Measurements from ENCODE around the gene DAB2IP. TPM values are rescaled to one million over a fixed set of nuclear protein-coding genes. Genes with fewer than 3 reads are reported as not detected.

DAB2IP gene
- total and polyA plus RNA-seq, 2 of the 4 experiments (the other 2 are of a cell fraction) = 5.6 to 17.2 TPM

- no peak overlapping the region for H4K5ac ChIP-seq (ENCODE audit: low read depth, low read length)
- H3K4me3 ChIP-seq (ENCODE audit: insufficient read depth, low read depth, low read length) = no peak overlapping the region
- no peak overlapping the region for H3K4me2 ChIP-seq (ENCODE audit: low read depth, low read length)
- no peaks in the 10 kb centered on the region for H3K9me3 ChIP-seq (ENCODE audit: control insufficient read depth, insufficient read depth, low read length)
- H3K4me1 ChIP-seq (ENCODE audit: control insufficient read depth, insufficient read depth, low read length) = peaks cover 17% of the 10 kb centered on the region
- H2AK9ac ChIP-seq (replicated peaks; ENCODE audit: low read depth, low read length, poor library complexity) = no peak overlapping the region
- intact Hi-C loops (cut with micrococcal nuclease) (no loop called here), in situ Hi-C loops (cut with MboI; ENCODE audit: low sequenced_read_pairs) (no loop called here), dilution Hi-C loops (cut with HindIII; ENCODE audit: low sequenced_read_pairs, unreplicated experiment) (no loop called here)
- H2BK120ac ChIP-seq (ENCODE audit: low read depth, low read length) = no peak overlapping the region
- 90% methylated on average over 22 of the region's 45 CpGs; no CpG with 5 or more reads in 1 of the 2 experiments for WGBS, 2 experiments (ENCODE audit: extremely low coverage in 2 of 2, insufficient read length in 1 of 2)
- DNase-seq = no peak
- no peak overlapping the region for H3K27ac ChIP-seq (ENCODE audit: insufficient read depth, low read length)
- no peak overlapping the region for H2BK20ac ChIP-seq (ENCODE audit: low read depth, low read length)
- POLR2A ChIA-PET (ENCODE audit: unreplicated experiment) = no interaction called here
- CTCF ChIA-PET = interaction anchor here (0.9 kb wide), 1 partner anchor 12 kb away, joined by 3 read pairs; no protein-coding TSS in a partner anchor
- no peak overlapping the region for H3K56ac ChIP-seq (ENCODE audit: extremely low read depth, insufficient read depth, low read length)
- H2AK5ac ChIP-seq (ENCODE audit: low read depth, low read length) = peak overlapping the region; percentile 15; the same call in 1 of the 2 replicates
- H4K20me1 ChIP-seq (ENCODE audit: insufficient read depth, low read length) = no peaks in the 10 kb centered on the region; the same call in 1 of the 2 replicates
- no peak for ATAC-seq (ENCODE audit: low read depth)
- peaks cover 76% of the 10 kb centered on the region for H3K36me3 ChIP-seq (ENCODE audit: control insufficient read depth, insufficient read depth, low read length)
- H3K9me1 ChIP-seq (ENCODE audit: insufficient read depth, low read length) = peaks cover 16% of the 10 kb centered on the region
- H3K4ac ChIP-seq (ENCODE audit: low read depth, low read length) = no peak overlapping the region
- no peak overlapping the region for H3K23ac ChIP-seq (ENCODE audit: low read depth, low read length)
- H4K8ac ChIP-seq (ENCODE audit: low read depth in 2 of 2, low read length in 2 of 2) = no peak overlapping the region
- no peak overlapping the region for H2AFZ ChIP-seq (replicated peaks; ENCODE audit: low read length, poor library complexity)
- BruUV-seq (replicated peaks) = no TSS peak
- TF ChIP-seq CTCF (conservative IDR thresholded peaks at IDR 0.05; ENCODE audit: low read depth, low read length) = no peak
- no peak for TF ChIP-seq MAFK (IDR thresholded peaks at IDR 0.05; ENCODE audit: low read depth, low read length)
- TF ChIP-seq RAD21 (IDR thresholded peaks at IDR 0.05; ENCODE audit: low read length) = no peak
- no peak overlapping the region for H3K18ac ChIP-seq (ENCODE audit: low read depth, low read length)
- H3K79me1 ChIP-seq (ENCODE audit: low read depth in 1 of 2, low read length in 2 of 2) = peaks cover 0 to 34% of the 10 kb centered on the region in 2 experiments; a peak in 2 of 4 replicates
- H3K14ac ChIP-seq (replicated peaks; ENCODE audit: low read depth, low read length) = no peak overlapping the region
- H2BK15ac ChIP-seq (ENCODE audit: low read depth, low read length) = no peak overlapping the region
- no peak overlapping the region for H4K91ac ChIP-seq (ENCODE audit: insufficient read depth, low read depth, low read length)
- H3K27me3 ChIP-seq (ENCODE audit: control insufficient read depth, insufficient read depth, low read length) = no peaks in the 10 kb centered on the region
- no peak overlapping the region for H2BK5ac ChIP-seq (ENCODE audit: low read depth, low read length, poor library complexity, severe bottlenecking)
- H3K9ac ChIP-seq (ENCODE audit: low read depth, low read length) = no peak overlapping the region
These were observed 121.3 kb downstream of the DAB2IP start for GRCh38 chr9:121772600-121773285.
